ENCODE measurements around the gene CLTA.
"Not testable (repeated sequence)": the region's sequence is repeated elsewhere in the genome, so short reads cannot be mapped to it uniquely, and the experiment has no call there.

Gene CLTA

DNA sequence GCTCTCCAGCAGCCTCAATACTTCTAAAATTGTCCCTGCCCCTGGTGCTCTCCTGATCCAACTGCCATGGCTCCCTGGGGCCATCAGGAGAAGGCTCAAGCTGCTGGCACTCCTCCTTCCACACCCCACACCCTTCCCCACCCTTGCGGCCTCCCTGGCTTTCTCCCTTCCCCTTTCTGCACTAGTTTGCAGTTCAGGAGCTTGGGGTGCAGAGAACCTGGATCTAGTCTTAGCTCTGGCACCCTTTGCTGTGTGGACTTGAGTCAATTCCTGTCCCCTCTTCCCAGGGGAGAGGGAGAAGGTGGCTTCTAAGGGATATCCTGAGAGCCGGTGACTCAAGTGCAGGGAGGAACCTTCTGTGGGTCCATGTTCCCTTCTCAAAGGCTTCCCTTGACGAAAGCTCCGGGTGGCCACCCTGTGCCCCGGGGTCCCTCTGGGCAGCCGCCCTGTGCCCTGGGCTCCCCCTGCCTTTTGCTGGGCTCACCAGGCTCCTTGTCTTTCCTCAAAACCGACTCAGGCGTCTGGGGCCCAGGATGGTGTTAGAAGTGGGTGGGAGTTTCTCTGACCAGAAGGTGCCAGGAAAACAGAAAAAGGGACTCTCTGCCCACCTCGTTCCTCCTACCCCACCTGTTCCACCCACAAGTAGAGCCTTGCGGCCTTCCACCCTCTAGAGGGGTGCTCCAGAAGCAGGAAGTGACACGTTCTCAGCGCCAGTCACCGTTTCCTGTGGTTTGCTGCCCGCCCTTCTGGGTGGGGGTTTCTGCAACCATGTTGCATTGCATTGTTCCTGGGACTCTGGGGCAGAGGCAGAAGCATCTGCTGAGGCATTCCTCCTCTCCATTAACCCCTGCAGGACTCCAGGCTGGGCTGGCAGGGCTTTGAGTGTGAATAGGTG lies 39.2 kb upstream of the CLTA start:
- no peak overlapping the region for H3K27ac ChIP-seq
- TF ChIP-seq, protein P1, sequence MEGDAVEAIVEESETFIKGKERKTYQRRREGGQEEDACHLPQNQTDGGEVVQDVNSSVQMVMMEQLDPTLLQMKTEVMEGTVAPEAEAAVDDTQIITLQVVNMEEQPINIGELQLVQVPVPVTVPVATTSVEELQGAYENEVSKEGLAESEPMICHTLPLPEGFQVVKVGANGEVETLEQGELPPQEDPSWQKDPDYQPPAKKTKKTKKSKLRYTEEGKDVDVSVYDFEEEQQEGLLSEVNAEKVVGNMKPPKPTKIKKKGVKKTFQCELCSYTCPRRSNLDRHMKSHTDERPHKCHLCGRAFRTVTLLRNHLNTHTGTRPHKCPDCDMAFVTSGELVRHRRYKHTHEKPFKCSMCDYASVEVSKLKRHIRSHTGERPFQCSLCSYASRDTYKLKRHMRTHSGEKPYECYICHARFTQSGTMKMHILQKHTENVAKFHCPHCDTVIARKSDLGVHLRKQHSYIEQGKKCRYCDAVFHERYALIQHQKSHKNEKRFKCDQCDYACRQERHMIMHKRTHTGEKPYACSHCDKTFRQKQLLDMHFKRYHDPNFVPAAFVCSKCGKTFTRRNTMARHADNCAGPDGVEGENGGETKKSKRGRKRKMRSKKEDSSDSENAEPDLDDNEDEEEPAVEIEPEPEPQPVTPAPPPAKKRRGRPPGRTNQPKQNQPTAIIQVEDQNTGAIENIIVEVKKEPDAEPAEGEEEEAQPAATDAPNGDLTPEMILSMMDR (conservative IDR thresholded peaks at IDR 0.05), result no peak

DNA sequence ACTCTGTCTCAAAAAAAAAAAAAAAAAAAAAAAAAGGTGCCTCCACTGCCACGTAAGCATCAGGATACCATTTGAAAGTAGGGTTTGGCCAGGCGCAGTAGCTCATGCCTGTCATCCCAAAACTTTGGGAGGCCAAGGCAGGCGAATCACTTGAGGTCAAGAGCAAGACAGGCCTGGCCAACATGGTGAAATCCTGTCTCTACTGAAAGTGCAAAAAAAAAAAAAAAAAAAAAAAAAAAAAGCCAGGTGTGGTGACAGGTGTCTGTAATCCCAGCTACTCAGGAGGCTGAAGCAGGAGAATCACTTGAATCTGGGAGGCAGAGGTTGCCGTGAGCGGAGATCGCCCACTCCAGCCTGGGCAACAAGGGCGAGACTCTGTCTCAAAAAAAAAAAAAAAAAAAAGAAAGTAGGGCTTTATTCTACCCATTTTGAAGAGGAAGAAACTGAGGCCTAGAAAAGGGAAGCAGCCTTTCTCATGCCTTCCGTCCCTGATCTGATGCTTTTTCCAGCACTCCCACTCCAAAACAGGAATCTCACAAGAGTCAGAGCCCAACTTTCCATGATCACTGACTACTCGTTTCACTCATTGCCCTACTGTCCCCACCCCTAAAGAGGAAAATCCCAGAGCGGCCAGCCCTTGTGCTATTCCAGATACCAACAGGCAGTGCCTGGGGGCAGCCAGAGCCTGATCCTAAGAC lies 37.8 kb upstream of the CLTA start:
- TF ChIP-seq, protein P1 (conservative IDR thresholded peaks at IDR 0.05), result no peak
- no peak overlapping the region for H3K27ac ChIP-seq

DNA sequence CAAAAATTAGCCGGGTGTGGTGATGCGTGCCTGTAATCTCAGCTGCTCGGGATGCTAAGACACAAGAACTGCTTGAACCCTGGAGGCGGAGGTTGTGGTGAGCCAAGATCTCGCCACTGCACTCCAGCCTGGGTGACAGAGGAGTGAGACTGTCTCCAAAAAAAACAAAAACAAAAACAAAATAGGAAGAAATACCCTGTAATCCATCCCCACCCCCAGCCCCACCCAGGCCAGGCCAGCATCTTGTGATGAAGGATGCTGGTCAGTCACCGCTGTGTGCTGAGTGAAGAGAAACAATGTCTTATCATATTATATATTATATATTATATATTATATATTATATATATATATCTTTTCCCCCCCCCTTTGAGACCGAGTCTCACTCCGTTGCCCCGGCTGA lies 37.0 kb upstream of the CLTA start:
- H3K27ac ChIP-seq, result no peak overlapping the region
- TF ChIP-seq, protein P1 (conservative IDR thresholded peaks at IDR 0.05), result no peak

DNA sequence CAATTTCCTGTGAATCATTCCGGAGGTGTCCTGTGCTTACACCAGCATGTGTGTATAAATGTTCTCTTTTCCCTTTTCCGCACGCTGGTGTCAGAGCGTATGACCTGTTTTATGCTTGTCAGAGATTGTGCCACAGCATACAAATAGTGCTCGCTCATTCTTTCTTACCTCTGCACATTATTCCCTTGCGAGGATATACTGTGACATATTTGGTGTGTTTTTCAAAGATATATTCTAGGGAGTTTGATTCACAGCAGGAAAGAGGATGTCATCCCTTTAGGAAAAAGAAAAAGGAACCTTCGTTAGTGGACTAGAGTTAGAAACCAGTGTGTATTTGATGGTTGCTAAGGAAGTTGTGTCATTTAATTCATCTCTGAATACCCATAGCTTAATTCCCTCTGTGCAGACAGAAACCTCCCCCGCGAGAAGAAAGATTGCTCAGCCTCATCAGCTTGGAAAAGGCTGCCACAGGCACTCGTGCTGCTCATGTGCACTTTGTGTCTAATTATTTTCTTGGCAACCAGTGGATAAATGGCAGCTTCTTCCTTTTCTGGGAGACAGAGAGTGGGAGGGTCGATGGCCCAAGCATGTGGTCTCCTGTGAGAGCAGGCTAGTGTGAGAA lies 36.3 kb upstream of the CLTA start:
- TF ChIP-seq, protein P1 (conservative IDR thresholded peaks at IDR 0.05), result no peak
- H3K27ac ChIP-seq, result no peak overlapping the region

DNA sequence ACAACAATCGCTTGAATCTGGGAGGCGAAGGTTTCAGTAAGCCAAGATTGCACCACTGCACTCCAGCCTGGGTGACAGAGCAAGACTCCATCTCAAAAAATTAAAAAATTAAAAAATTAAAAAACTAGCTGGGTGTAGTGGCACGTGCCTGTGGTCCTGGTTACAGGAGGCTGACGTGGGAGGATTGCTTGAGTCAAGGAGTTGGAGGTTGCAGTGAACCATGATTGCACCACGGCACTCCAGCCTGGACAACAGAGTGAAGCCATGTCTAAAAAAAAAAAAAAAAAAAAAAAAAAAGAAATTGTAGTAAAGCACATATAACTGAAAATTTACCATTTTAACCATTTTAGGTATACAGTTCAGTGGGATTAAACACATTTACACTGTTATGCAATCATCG lies 34.6 kb upstream of the CLTA start:
- no peak overlapping the region for H3K27ac ChIP-seq
- TF ChIP-seq, protein P1 (conservative IDR thresholded peaks at IDR 0.05), result no peak

DNA sequence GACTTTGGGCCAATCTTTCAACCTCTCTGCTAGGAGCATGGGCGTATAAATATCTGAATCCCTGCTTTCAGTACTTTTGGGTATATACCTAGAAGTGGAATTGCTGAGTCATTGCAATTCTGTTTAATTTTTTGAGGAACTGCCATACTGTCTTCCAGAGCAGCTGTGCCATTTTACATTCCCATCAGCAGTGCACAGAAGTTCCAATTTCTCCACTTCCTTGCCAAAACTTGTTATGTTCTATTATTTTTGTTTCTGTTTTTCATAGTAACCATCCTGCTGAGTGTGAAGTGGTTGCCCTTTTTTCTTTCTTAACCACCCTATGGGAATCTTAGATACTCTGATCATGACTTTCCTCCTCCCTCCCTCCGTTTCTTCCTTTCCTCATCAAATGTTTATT lies 32.6 kb upstream of the CLTA start:
- H3K27ac ChIP-seq, result no peak overlapping the region
- TF ChIP-seq, protein P1 (conservative IDR thresholded peaks at IDR 0.05), result no peak

DNA sequence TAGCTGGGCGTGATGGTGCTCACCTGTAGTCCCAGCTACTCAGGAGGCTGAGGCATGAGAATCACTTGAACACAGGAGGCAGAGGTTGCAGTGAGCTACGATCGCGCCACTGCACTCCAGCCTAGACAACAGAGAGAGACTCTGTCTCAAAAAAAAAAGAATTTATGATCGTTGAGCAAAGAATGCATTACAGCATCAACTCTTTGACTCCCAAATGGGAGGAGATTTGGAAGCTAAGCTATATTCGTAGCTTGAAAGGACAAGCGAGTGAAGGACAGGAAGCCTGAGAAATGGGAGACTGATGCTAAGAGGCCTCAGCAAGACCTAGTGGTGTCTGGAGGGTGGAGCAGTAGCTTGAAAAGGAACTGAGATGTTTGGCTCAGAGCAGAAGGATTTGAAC lies 31.8 kb upstream of the CLTA start:
- no peak overlapping the region for H3K27ac ChIP-seq
- TF ChIP-seq, protein P1 (conservative IDR thresholded peaks at IDR 0.05), result no peak

DNA sequence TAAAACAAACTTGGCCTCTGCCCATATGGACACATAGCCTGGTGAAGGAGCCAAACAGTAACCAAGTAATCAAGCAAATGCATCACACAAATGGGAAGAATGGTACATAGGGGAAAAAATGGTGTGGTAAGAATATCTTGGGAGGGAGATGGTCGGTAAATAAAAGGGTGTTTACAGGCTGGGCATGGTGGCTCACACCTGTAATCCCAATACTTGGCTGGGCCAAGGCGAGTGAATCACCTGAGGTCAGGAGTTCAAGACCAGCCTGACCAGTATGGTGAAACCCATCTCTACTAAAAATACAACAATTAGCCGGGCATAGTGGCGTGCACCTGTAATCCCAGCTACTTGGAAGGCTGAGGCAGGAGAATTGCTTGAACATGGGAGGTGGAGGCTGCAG lies 31.2 kb upstream of the CLTA start:
- not testable (repeated sequence) for H3K27ac ChIP-seq

DNA sequence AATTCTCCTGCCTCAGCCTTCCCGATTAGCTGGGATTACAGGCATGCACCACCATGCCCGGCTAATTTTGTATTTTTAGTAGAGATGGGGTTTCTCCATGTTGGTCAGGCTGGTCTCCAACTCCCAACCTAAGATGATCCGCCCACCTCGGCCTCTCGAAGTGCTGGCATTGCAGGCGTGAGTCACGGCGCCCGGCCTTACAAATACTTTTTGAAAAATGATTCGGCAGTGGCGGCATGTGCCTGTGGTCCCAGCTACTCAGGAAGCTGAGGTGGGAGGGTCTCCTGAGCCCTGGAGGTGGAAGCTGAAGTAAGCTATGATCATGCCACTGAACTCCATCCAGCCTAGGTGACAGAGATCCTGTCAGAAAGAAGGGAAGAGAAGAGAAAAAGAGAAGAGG lies 30.6 kb upstream of the CLTA start:
- H3K27ac ChIP-seq, result not testable (repeated sequence)

Measured in VCaP (cell line).